GM12878 (cell line): Measurements from ENCODE around the gene AKAP8.

ENCODE experiments used
- CTCF ChIP-seq, 3 experiments: IDR thresholded peaks in 2 of 3; conservative IDR thresholded peaks in 1 of 3; 2 replicates each; pipeline ENCODE4 v1.5.1; 2011; ENCODE audit warnings: low read depth in 3 of 3, low read length in 3 of 3, mild to moderate bottlenecking in 3 of 3, control low read depth in 2 of 3, moderate library complexity in 2 of 3, inconsistent platforms in 1 of 3, mixed read lengths in 1 of 3; ENCODE audit not compliant: control insufficient read depth in 2 of 3, insufficient read depth in 1 of 3; ENCODE audit errors: extremely low read depth in 1 of 3
- E2F8 ChIP-seq: fragments of 450-650 bp; IDR thresholded peaks from 2 replicates; pipeline ENCODE4 v1.6.1; 2018; ENCODE audit warnings: mild to moderate bottlenecking, low read depth, moderate library complexity; ENCODE audit not compliant: partially characterized antibody
- EZH2 ChIP-seq: IDR thresholded peaks from 2 replicates; pipeline ENCODE4 v1.6.1; 2012; ENCODE audit warnings: low read depth, mild to moderate bottlenecking, control low read depth, inconsistent platforms, low read length, borderline replicate concordance; ENCODE audit not compliant: control insufficient read depth
- MAX ChIP-seq: IDR thresholded peaks from 2 replicates; pipeline ENCODE4 v1.6.1; 2012; ENCODE audit warnings: low read depth, low read length, improper control_type of control experiment
- POLR2A ChIP-seq: IDR thresholded peaks from 2 replicates; pipeline ENCODE4 v1.6.1; 2011; ENCODE audit warnings: low read depth, mild to moderate bottlenecking, low read length
- SREBF2 ChIP-seq: IDR thresholded peaks from 2 replicates; pipeline ENCODE4 v1.6.1; 2012; ENCODE audit warnings: mild to moderate bottlenecking, low read length
- TCF7 ChIP-seq: IDR thresholded peaks from 2 replicates; pipeline ENCODE4 v1.6.1; 2014; ENCODE audit warnings: antibody characterized with exemption, borderline replicate concordance

- no peak for TF ChIP-seq CTCF (IDR thresholded peaks at IDR 0.05 in 2 of 3, conservative IDR thresholded peaks at IDR 0.05 in 1 of 3; ENCODE audit: control insufficient read depth in 2 of 3, extremely low read depth in 1 of 3, insufficient read depth in 1 of 3, low read depth in 3 of 3, low read length in 3 of 3)
- no peak for TF ChIP-seq SREBF2
- no peak for TF ChIP-seq E2F8
- TF ChIP-seq TCF7 = no peak
- TF ChIP-seq POLR2A = 0 out of 2 replicates have a peak, but pooled peaks have one; percentile 42
- no peak for TF ChIP-seq MAX
- no peak for TF ChIP-seq EZH2
Measured at GRCh38 chr19:15368798-15369593, 10.6 kb downstream of the AKAP8 start.
